ENCODE data around the gene PBX3. TPM values are rescaled to one million over a fixed set of nuclear protein-coding genes. Genes with fewer than 3 reads are reported as not detected.

The PBX3 gene
- total RNA-seq, 1 donor from 2014 or later, result 71.6 TPM

DNA sequence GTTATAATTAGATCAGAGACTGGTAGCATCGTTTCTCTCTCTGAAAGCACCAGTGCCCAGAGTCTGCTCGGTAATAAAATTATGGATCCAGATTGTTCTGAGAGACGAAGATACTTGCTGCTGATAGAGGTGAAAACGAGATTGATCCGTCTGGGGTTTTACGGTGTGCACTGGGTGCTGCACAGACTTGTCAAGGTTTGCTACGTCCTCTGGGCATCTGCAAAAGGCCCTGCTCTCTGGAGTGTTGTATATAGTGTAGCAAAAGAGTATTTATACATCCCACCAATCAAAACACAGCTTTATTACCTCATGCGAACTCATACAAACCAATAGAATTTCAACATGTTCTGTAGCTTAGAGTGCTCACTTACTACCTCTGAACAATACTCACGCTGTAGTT lies 219.3 kb downstream of the PBX3 start:
- no peaks in the 10 kb centered on the region for H3K9me3 Mint-ChIP-seq
- H3K36me3 Mint-ChIP-seq (ENCODE audit: low read depth), result peaks cover 9% of the 10 kb centered on the region
- no peak overlapping the region for H3K4me3 Mint-ChIP-seq
- H3K27me3 Mint-ChIP-seq (ENCODE audit: low read depth), result no peaks in the 10 kb centered on the region
- no peak for TF ChIP-seq CTCF (conservative IDR thresholded peaks at IDR 0.05)
- no peak for DNase-seq (ENCODE audit: low read depth, low spot score)
- H3K4me1 Mint-ChIP-seq, result peaks cover under 1% of the 10 kb centered on the region
- H3K27ac Mint-ChIP-seq (ENCODE audit: unreplicated experiment), result no peak overlapping the region

- no peak for TF ChIP-seq CTCF (conservative IDR thresholded peaks at IDR 0.05)
- H3K27ac Mint-ChIP-seq (ENCODE audit: unreplicated experiment), result no peak overlapping the region
- no peaks in the 10 kb centered on the region for H3K27me3 Mint-ChIP-seq (ENCODE audit: low read depth)
- H3K4me1 Mint-ChIP-seq, result no peaks in the 10 kb centered on the region
- no peak overlapping the region for H3K4me3 Mint-ChIP-seq
- DNase-seq (ENCODE audit: low read depth, low spot score), result no peak
- H3K9me3 Mint-ChIP-seq, result no peaks in the 10 kb centered on the region
- peaks cover 9% of the 10 kb centered on the region for H3K36me3 Mint-ChIP-seq (ENCODE audit: low read depth)
Measured at GRCh38 chr9:125966959-125967711, 220.0 kb downstream of the PBX3 start.

GRCh38 chr9:125968714-125969374 lies 221.7 kb downstream of the PBX3 start:
- H3K27me3 Mint-ChIP-seq (ENCODE audit: low read depth), result no peaks in the 10 kb centered on the region
- no peaks in the 10 kb centered on the region for H3K9me3 Mint-ChIP-seq
- no peaks in the 10 kb centered on the region for H3K4me1 Mint-ChIP-seq
- DNase-seq (ENCODE audit: low read depth, low spot score), result no peak
- H3K27ac Mint-ChIP-seq (ENCODE audit: unreplicated experiment), result no peak overlapping the region
- peaks cover 6% of the 10 kb centered on the region for H3K36me3 Mint-ChIP-seq (ENCODE audit: low read depth)
- H3K4me3 Mint-ChIP-seq, result no peak overlapping the region
- no peak for TF ChIP-seq CTCF (conservative IDR thresholded peaks at IDR 0.05)

DNA sequence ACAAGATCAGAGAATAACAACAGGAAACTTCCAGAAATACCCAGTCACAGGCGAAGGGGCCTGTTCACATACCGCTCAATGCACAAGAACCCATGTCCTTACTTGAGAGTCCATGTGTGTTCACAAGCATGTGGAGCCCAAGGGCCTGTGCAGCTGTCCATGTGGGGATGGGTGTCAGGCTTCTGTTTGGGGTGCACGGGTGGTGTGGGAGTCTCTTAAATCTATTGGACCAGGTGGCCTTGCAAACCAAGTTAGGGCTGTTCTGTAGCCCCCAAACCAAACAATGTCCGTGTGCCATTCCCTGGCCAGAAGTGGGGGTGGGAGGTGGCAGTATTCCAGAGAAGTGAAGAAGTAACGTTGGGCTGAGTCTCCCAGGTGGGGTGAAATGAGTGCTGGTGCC lies 222.3 kb downstream of the PBX3 start:
- no peaks in the 10 kb centered on the region for H3K4me1 Mint-ChIP-seq
- no peaks in the 10 kb centered on the region for H3K27me3 Mint-ChIP-seq (ENCODE audit: low read depth)
- no peak overlapping the region for H3K27ac Mint-ChIP-seq (ENCODE audit: unreplicated experiment)
- DNase-seq (ENCODE audit: low read depth, low spot score), result no peak
- no peak overlapping the region for H3K4me3 Mint-ChIP-seq
- no peak for TF ChIP-seq CTCF (conservative IDR thresholded peaks at IDR 0.05)
- H3K9me3 Mint-ChIP-seq, result no peaks in the 10 kb centered on the region
- H3K36me3 Mint-ChIP-seq (ENCODE audit: low read depth), result peaks cover 8% of the 10 kb centered on the region

DNA sequence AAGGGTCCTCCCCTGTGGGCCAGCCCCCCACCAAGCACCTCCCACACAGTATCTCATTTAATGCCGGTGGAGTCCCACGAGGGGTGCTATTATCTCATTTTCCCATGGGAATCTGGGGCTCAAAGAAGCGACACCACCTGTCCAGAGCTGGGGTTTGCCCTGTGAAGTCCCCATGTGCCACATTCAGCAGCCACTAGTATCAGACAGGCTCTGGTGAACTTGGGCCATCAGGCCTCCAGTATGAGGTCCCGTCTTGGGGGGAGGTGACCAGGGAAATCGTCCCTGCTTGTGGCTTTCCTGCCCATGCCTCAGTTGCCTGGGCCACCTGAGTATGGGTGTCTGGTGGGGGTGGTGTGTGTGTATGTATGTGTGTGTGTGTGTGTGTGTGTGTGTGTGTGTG lies 222.7 kb downstream of the PBX3 start:
- no peak overlapping the region for H3K4me3 Mint-ChIP-seq
- TF ChIP-seq CTCF (conservative IDR thresholded peaks at IDR 0.05), result no peak
- H3K27ac Mint-ChIP-seq (ENCODE audit: unreplicated experiment), result no peak overlapping the region
- peaks cover 7% of the 10 kb centered on the region for H3K36me3 Mint-ChIP-seq (ENCODE audit: low read depth)
- H3K4me1 Mint-ChIP-seq, result no peaks in the 10 kb centered on the region
- H3K27me3 Mint-ChIP-seq (ENCODE audit: low read depth), result no peaks in the 10 kb centered on the region
- H3K9me3 Mint-ChIP-seq, result peaks cover under 1% of the 10 kb centered on the region
- DNase-seq (ENCODE audit: low read depth, low spot score), result no peak
